Activated naive CD4-positive, alpha-beta T cell (primary cell): ENCODE data around the gene CD22.
A peak's percentile ranks its signal among the peaks of the same experiment; 100 is the strongest.
"Not testable (repeated sequence)": the region's sequence is repeated elsewhere in the genome, so short reads cannot be mapped to it uniquely, and the experiment has no call there.

ENCODE experiments used
- DNase-seq, 4 experiments: peaks; one replicate each; lab custom pipeline; 2025; lab: John Stamatoyannopoulos, UW

CD22 gene

DNA sequence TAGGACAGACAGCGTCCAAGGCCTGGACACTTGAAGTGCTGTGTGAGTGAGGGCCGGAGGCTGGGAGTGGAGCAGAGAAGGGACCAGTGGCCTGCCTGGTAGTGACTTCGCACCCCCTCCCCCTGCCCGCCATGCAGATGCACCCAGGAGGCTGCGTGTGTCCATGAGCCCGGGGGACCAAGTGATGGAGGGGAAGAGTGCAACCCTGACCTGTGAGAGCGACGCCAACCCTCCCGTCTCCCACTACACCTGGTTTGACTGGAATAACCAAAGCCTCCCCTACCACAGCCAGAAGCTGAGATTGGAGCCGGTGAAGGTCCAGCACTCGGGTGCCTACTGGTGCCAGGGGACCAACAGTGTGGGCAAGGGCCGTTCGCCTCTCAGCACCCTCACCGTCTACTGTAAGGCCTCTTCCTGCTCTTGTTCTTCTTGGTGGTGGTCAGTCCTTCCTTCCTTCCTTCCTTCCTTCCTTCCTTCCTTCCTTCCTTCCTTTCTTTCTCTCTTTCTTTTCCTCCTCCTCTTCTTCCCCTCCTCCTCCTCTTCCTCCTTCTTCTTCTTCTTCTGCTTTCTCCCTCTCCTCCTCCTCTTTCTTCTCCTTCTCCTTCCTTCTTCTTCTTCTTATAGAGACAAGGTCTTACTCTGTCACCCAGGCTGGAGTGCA is 12.7 kb downstream of the CD22 start:
- no peak for DNase-seq

DNA sequence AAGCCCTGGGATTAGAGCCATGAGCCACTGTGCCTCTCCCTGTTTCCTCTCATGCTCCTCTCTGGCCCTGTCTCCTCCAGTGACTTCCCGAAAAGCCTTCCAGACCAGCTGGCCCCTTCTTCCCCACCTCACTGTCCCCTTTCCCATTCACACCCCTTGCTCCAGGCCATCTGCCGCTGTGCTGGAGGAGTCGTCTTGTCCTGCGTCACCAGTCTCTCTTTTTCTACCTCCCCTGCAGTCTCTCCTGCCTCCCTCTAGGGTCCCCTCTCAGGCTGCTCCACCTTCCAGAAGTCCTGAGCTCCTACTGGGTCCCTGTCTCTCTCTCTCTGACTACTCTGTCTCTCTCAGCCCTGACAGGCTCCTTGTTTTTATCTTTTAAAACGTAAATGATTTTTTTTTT is 13.4 kb downstream of the CD22 start:
- no peak for DNase-seq

DNA sequence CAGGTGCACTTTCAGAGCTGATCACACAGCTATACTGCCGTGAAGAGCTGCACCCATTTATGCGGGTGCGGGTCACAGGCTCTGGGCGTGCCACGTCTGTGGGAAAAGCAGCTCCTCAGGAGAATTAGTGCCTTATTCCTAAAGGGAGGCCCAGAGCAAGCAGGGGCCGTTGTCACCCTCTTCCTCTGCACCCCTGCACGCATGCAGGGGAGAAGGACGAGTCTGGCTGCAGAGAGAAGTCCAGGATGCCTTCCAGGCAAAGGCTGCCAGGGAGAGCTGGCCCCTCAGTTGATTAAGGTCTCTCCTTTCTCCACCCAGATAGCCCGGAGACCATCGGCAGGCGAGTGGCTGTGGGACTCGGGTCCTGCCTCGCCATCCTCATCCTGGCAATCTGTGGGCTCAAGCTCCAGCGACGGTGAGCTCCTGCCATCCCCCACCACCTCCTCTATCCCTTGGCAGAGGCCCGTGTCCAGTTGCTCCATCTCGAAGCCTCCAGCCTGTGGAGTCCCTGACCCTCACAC is 15.6 kb downstream of the CD22 start:
- no peak for DNase-seq

DNA sequence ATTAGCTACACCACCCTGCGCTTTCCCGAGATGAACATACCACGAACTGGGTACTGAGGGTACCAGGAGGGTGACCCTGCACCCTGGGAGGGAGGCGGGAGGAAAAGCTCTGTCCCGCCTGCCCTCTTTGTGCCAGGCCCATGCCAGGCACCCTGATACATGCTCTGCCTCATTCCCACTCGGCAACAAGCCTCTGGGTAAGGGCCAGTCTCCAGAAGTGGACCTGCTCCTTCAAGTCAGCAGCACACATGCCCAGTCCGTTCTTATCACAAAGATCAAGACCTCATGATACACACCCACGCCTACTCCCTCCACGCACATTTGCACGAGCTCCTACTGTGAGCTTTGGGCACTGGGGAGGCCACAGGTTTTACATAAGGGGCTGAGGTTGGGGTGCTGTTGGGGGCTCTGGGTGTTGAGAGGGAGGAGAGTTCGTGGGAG is 16.7 kb downstream of the CD22 start:
- DNase-seq = no peak

DNA sequence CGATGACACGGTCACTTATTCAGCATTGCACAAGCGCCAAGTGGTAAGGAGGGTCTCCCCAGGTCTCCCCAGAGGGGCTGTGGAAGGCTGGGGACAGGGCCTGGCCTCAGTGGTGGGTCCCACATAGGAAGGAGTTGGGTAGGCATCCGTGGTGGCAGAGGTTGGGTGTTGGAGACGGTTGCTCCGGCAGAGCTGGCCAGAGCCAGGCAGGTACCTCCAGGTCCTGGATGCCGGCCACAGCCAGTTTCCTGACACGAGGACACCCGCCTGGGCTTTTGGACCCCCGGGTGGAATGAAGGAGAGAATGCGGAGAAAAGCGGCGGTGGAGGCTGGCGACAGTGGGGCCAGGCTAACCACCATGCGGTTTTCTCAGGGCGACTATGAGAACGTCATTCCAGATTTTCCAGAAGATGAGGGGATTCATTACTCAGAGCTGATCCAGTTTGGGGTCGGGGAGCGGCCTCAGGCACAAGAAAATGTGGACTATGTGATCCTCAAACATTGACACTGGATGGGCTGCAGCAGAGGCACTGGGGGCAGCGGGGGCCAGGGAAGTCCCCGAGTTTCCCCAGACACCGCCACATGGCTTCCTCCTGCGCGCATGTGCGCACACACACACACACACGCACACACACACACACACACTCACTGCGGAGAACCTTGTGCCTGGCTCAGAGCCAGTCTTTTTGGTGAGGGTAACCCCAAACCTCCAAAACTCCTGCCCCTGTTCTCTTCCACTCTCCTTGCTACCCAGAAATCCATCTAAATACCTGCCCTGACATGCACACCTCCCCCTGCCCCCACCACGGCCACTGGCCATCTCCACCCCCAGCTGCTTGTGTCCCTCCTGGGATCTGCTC is 17.4 kb downstream of the CD22 start:
- DNase-seq = peak in 2 of 4 experiments; percentile 30 to 52

DNA sequence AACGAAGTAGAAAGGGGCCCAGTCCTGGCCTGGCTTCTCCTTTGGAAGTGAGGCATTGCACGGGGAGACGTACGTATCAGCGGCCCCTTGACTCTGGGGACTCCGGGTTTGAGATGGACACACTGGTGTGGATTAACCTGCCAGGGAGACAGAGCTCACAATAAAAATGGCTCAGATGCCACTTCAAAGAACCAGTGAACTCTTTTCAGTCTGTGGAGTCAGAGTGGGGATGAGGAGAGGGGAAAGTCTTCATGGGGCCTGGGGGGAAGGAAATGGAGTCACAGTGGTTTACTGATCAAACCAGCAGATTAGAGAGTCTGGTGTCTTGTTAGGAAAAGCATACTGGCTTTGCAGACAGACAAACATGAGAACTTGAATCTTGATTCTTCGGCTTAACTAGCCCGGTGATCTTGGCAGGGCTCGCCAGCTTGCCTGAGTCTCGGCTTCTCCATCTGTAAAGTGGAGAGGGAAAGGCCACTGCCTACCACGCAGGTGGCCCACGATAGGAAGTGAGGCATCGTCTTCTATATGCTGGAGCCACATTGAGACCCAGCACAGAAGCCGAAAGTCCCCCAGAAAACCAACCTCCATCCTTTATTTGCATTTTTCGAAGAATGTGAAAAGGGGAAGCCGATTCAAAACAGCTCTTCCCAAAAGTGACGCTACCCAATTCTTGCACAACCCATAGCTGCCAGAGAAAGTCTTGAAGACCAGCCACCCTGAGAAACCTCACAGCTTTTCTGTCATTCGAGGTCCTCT is 18.4 kb downstream of the CD22 start, which contains the start of gene FFAR1:
Gene FFAR1, plus strand, starts transcription at position 732 of the 759 bp plus-strand sequence. CDS start 3,650 bp downstream, outside the sequence.
- DNase-seq = no peak

DNA sequence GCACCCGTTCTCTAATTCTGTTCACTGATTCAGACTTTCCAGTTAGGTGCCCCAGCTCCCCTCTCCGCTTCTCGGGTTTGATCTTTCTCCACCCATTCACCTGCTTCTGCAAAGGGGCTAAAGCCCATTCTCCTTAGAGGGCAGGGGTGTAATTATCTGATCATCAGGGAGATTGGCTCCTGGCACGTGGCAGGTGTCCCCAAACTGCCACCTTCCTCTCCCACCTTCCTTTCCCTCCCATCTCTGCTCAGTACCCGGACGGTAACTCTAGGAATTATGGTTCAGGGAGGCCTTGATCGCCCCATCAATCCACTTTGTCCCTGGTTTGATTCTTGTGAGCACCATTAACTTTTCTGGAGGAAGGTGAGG is 18.9 kb downstream of the CD22 start:
- DNase-seq = no peak

DNA sequence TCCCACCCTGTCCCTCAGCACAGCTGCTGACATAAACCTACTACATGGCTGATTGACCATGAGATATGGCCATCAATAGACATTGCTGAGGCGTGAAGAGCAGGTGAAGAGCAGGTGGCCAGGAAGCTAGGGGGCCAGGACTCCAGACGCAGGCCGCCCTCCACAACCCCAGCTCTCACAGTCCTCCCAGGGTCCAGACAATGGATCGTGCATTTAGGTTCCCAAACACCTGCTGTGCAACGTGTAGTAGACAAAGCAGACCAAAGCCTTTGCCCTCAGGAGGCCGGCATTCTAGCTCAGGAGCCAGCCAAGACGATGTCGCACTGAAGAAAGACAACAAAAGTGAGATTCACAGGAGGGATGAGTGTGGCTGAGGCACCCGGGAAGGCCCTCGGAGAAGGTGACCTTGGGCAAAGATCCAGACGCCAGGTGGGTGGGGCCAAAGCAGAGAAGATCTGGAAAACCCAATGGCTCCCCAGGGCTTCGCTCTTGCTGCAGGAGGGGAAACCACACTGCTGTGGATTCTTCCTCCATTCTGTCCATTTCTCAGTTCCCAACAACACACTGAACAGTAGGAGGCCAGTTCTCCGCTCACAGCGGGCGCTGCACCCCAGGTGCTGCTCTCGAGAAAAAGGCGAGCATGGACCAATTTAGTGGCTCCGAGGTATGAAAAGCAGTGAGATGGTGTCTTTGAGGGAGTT is 20.1 kb downstream of the CD22 start:
- DNase-seq = no peak

DNA sequence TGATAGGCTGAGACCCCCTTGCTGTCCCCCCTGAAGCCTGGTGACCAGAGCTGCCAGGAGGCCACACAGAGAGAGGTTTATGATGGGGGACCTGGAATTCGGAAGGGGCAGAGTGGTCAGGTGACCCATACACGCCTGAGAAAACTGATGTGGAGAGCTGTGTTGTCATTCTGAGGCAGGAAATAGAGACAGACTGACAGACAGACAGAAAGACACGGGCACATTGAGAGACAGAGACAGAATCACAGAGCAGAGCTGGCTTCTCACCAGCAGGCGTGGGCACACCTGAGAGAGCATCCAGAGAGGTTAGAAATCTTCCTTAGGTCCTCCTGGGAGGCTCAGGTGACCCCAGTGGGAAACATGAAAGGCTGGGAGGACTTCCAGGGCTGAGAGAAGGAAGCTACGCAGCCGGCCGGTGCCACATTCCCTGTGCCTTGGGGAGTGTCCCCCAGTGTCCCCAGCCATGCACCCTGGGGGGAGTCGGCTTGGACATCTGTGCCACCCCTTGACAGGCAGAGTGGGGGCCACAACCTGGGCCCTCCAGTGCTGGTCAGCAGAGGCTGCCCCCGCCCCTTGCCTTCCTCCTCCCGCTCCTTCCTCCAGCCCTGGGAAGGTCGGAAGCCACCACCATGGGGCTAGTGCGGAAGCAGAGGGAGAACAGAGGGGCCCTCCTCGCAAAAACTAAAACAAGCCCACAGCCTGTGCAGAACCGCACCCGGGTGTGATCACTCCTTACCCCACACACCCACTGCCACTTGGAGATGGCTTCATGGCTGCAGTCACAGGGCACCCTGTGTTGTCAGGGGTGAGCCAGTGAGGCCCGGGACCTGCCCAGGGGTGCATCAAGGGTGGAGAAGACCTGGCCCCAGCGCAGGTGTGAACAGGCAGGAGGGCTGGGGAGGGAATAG is 20.9 kb downstream of the CD22 start:
- DNase-seq = no peak

DNA sequence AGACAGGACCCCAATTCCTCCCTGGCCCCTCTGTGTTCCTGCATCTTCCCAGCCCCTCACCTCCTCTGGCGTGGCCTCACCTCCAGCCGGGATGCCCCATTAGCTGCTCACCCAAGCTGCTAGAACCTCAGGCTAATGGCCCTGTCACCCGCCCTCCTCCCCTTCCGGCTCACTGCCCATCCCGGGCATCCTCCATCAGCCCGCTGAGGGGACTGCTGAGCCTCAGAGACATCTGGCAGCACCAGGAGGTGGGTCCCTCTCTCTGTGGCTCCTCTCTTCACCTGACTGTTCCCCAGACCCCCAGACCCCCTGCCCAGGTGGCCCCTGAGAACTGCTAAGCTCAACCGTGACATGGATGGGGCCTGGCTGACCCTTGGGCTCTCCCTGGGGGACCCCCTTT is 21.6 kb downstream of the CD22 start:
- no peak for DNase-seq

DNA sequence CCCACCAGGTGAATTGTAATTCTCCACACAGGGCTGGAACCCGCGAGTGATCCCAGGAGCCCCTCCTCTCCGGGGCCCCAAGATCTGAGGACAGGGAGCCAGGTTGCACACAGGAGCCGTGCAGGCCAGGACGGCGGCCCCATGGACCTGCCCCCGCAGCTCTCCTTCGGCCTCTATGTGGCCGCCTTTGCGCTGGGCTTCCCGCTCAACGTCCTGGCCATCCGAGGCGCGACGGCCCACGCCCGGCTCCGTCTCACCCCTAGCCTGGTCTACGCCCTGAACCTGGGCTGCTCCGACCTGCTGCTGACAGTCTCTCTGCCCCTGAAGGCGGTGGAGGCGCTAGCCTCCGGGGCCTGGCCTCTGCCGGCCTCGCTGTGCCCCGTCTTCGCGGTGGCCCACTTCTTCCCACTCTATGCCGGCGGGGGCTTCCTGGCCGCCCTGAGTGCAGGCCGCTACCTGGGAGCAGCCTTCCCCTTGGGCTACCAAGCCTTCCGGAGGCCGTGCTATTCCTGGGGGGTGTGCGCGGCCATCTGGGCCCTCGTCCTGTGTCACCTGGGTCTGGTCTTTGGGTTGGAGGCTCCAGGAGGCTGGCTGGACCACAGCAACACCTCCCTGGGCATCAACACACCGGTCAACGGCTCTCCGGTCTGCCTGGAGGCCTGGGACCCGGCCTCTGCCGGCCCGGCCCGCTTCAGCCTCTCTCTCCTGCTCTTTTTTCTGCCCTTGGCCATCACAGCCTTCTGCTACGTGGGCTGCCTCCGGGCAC is 22.6 kb downstream of the CD22 start:
- DNase-seq = no peak

DNA sequence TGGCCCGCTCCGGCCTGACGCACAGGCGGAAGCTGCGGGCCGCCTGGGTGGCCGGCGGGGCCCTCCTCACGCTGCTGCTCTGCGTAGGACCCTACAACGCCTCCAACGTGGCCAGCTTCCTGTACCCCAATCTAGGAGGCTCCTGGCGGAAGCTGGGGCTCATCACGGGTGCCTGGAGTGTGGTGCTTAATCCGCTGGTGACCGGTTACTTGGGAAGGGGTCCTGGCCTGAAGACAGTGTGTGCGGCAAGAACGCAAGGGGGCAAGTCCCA is 23.1 kb downstream of the CD22 start:
- DNase-seq = no peak

DNA sequence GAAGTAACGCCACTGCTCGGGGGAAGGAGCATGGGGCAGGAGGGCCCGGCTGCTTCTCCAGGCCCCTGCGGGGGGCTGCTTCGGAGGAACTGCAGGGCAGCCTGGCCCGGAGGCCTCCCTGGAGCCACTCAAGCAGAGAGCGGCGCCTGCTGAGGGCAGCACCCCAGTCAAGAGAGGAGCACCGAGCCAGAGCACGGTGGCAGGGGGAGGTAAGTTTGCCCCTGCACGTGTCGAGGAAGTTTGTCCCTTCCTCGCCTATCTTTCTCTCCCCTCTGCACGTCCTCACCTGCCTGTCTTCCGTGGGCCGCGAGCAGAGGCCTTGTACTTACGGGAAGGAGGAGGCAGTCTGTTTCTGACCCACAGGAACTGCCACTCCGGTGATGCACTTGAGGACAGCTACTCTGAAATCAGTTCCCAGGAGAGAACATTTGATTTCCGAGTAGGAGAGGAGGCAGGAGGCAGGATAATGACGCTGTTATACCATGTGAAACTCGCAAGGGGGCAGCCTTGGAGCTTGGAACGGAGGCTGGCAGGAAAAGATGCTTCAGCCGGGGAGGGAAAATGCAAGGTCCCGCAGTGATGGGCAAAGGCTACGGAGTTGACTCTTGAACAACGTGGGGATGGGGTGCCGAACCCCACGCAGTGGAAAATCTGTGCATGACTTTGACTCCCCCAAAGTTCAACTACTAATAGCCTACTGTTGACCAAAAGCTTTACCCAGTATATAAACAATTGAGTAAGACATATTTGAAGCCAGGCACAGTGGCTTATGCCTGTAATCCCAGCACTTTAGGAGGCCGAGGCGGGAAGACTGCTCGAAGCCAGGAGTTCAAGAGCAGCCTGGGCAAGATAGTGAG is 23.7 kb downstream of the CD22 start:
- peak in 2 of 4 experiments; percentile 26 to 42 for DNase-seq

DNA sequence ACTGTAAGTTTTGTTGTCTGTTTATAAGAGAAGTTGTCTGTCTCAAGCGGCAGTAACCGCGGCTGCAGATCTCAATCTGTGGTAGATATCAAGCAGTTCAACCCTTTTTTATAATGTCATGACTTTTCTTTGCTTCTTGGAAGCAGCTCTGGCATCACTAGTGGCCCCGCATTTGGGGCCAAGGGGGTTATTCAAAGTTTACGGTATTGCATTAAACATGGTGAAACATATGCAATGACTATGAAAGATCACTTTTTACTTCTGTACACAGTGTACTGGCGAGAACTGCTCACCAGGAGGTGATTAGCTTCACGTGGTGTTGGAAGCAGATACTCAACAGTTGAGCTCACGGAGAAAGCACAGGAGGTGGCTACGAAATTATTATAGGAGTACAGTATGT is 24.6 kb downstream of the CD22 start:
- no peak for DNase-seq

DNA sequence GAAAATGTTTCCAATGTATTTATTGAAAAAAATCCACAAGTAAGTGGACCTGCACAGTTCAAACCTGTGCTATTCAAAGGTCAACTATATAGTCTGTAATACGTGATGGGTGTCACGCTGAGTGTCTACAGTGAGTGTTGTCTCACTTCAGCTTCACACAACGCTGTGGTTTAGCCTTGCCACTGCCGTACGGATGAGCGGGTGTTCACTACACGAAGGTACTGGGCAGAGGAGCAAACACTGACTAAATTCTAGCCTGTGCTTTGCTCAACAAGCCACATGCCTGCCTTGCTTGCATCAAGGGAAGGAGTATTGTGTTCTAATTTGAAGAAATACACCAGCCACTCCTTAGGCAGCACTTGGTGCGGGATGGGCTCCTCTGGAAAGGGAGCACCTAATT is 25.9 kb downstream of the CD22 start:
- DNase-seq = no peak

DNA sequence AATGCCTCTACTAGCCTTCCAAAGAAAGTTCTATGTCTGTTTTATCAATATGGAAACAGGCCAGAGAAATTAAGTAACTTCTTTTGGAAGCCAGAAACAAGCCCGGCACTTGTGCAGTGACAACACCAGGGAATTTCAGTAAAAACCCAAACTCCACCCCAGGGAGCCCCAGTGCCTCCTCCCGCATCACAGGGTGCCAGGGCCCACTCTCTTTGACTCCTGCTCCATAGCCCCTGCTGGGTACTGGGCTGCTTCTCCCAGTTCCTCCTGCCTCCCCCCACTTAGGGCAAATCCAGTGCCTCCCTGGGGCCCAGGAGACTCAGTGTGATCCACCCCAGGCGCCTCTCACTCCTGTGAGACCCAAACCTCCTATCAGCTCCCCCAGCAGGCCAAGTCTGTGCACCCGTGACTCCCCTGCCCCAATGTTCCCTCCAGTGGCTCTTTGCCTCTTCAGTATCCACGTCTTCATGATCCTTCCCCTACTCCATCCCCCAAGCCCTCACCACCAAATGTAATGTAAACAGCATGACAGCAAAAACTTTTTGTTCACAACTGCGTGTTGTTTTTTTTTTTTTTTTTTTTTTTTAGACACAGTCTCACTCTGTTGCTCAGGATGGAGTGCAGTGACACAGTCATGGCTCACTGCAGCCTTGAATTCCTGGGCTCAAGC is 26.9 kb downstream of the CD22 start:
- no peak for DNase-seq

DNA sequence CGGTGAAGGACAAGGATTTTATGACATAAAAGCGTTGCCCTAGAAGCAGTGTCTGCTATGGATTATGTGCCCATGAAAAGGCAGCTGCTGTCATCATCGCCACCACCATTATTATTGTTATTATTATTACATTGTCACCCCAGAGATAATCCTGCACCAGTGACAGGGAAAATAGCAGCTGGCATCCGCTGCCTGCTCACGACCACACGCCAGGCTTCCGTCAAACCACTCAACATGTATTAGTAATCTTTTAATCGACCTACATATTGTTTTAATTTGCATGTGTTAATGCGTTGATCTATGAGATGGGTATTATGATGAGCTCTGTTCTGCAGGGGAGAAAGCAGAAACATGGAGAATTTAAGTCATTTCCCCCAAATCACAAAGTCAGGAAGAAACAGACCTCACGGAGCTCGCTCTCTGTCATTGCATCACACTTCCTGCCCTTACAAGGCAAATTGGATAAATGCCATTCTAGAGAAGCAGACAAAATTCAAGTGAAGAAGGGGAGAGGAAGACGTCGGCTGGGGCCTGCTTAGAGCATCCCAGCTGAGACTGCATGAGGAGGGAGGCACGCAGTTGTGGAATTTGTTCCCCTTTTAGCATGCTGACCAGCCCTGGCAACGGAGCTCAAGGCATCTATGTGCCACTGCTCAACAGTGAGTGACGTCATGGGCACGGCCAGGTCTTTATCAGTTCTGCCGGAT is 29.0 kb downstream of the CD22 start, which contains the start of gene FFAR3:
Gene FFAR3, plus strand, starts transcription at position 594 of the 707 bp plus-strand sequence. CDS start 431 bp downstream, outside the sequence.
- no peak for DNase-seq

DNA sequence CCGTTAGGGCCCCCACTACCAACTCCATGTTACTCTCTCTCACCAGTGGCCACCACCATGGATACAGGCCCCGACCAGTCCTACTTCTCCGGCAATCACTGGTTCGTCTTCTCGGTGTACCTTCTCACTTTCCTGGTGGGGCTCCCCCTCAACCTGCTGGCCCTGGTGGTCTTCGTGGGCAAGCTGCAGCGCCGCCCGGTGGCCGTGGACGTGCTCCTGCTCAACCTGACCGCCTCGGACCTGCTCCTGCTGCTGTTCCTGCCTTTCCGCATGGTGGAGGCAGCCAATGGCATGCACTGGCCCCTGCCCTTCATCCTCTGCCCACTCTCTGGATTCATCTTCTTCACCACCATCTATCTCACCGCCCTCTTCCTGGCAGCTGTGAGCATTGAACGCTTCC is 29.8 kb downstream of the CD22 start:
- not testable (repeated sequence) for DNase-seq
